Activated CD8-positive, alpha-beta memory T cell treated with anti-CD3 and anti-CD28 coated beads, Interleukin-2, amount 10 ng/mL, durations not matched to agents 7 days and 5 days (primary cell): ENCODE measurements around the gene ASB13. TPM values are rescaled to one million over a fixed set of nuclear protein-coding genes. Genes with fewer than 3 reads are reported as not detected.

Experiments used
- ATAC-seq: fragments of 150-1000 bp; cut with Tn5 transposase; one replicate; pipeline ENCODE4 v1.10.0; 2021; ENCODE audit warnings: moderate library complexity
- CTCF ChIA-PET: fragments of 350-600 bp; sonication (Branson Sonifier 250); formaldehyde crosslinking; loops from one replicate; lab custom pipeline; 2021; ENCODE audit warnings: antibody characterized with exemption; lab: Charles Lee
- DNase-seq: peaks from one replicate; pipeline ENCODE4 v3.0.0-alpha.2; 2020
- H3K27ac Mint-ChIP-seq: one replicate; pipeline ENCODE4 v1.8.0; 2021; ENCODE audit warnings: mild to moderate bottlenecking, mixed read lengths
- H3K27me3 Mint-ChIP-seq: one replicate; pipeline ENCODE4 v1.8.0; 2021; ENCODE audit warnings: mixed read lengths
- H3K36me3 Mint-ChIP-seq: one replicate; pipeline ENCODE4 v1.8.0; 2021; ENCODE audit warnings: mild to moderate bottlenecking, mixed read lengths
- H3K4me1 Mint-ChIP-seq: one replicate; pipeline ENCODE4 v1.8.0; 2021; ENCODE audit warnings: mixed read lengths
- H3K4me3 Mint-ChIP-seq: one replicate; pipeline ENCODE4 v1.8.0; 2021; ENCODE audit warnings: mild to moderate bottlenecking, moderate library complexity, mixed read lengths
- H3K9me3 Mint-ChIP-seq: one replicate; pipeline ENCODE4 v1.8.0; 2022; ENCODE audit warnings: low read depth, mixed read lengths
- total RNA-seq, 2 experiments: library from RNA; stranded (reverse); gene quantifications; one replicate each; pipeline ENCODE4 v1.2.3, GENCODE V29; 2021

ASB13 gene, protein sequence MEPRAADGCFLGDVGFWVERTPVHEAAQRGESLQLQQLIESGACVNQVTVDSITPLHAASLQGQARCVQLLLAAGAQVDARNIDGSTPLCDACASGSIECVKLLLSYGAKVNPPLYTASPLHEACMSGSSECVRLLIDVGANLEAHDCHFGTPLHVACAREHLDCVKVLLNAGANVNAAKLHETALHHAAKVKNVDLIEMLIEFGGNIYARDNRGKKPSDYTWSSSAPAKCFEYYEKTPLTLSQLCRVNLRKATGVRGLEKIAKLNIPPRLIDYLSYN
- 1 to 10 TPM; 4.4 to 8.0 TPM for total RNA-seq

DNA sequence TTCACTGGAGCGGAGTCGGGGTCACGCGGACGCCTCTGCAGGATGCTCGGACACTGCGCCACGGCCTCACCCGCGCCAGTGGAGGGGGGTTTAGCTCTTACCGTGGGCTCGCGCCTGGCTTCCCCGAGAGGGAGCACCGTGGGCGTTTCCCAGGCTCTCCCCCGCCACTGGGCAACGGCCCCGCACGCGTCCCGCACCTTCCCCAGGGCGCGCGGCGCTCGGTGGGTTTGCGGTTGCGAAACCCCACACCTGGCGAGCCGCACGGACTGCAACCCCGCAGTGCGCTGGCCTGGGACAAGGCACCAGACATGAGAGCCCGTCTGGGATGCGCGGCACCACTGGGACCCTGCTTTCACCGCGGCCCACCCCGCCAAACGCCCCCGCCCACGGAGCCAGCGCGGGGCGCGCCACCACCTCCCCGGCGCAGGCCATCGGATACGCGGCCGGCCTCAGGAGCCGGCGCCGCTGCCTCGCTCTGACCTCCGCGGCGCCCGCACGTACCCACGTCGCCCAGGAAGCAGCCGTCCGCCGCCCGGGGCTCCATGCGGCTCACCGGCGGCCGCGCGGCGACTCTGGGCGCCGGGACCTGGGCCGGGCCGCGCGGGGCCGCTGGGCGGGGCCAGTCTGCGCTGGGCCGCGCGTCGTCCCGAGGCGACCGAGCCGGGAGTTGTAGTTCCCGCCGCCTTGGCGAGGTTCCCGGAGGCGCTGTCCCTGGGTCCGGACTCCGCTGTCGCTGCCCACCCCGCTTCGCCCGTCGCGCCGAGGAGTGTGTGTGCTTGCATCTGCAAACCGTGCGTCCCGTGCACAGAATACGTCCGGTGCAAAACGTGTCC, at the start of gene ASB13:
Gene ASB13 (minus strand): TSS at position 588 of the 833 bp plus-strand sequence. CDS start 44 bp downstream, at position 544.
- no peak within 1 kb of the TSS for H3K27ac Mint-ChIP-seq
- DNase-seq = peak; percentile 59
- peaks cover 12% of the 10 kb centered on the region for H3K4me1 Mint-ChIP-seq
- peaks cover 35% of the 10 kb centered on the region for H3K27me3 Mint-ChIP-seq
- H3K36me3 Mint-ChIP-seq = peaks cover 2% of the 10 kb centered on the region
- peak within 1 kb of the TSS; percentile 76 for H3K4me3 Mint-ChIP-seq
- CTCF ChIA-PET = interaction anchor here (1.1 to 2.2 kb wide), 3 partner anchors 37 to 224 kb away, joined by 3 to 9 read pairs (median 4); no protein-coding TSS in a partner anchor
- no peaks in the 10 kb centered on the region for H3K9me3 Mint-ChIP-seq
- peak; percentile 89 for ATAC-seq

DNA sequence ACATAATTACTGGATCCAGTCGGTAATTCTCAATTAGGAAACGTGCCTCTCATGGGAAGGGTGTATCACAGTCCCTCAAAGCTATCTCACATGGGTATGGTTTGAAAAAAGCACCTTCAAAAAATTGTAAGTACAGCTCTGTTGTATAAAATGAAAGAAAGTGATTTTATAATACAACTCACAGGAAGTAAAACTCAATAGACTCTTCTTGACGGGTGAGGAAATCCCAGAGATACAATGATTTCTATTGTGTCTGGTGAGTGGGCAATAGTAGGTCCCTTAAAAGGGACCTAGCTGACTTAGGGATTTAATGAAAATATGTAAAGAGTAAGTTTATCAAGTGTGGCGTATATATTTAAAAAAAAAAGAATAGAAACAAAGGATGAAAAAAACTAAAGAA, 45.2 kb upstream of the ASB13 start:
- DNase-seq (no peak), ATAC-seq (no peak)
- H3K27me3 Mint-ChIP-seq = no peaks in the 10 kb centered on the region
- H3K4me3 Mint-ChIP-seq = peak overlapping the region; percentile 57
- no peaks in the 10 kb centered on the region for H3K9me3 Mint-ChIP-seq
- CTCF ChIA-PET = interaction anchor here (1.3 to 1.9 kb wide), 3 partner anchors 20 to 89 kb away, joined by 4 to 6 read pairs (median 4); no protein-coding TSS in a partner anchor
- peaks cover 44% of the 10 kb centered on the region for H3K4me1 Mint-ChIP-seq
- peak overlapping the region; percentile 72 for H3K27ac Mint-ChIP-seq
- H3K36me3 Mint-ChIP-seq = peaks cover 19% of the 10 kb centered on the region

- no peak for DNase-seq
- H3K4me1 Mint-ChIP-seq = peaks cover 44% of the 10 kb centered on the region
- peak; percentile 49 for ATAC-seq
- H3K9me3 Mint-ChIP-seq = no peaks in the 10 kb centered on the region
- peak overlapping the region; percentile 57 for H3K4me3 Mint-ChIP-seq
- no peak overlapping the region for H3K27ac Mint-ChIP-seq
- no peaks in the 10 kb centered on the region for H3K27me3 Mint-ChIP-seq
- CTCF ChIA-PET = interaction anchor here (1.2 to 1.9 kb wide), 4 partner anchors 19 to 88 kb away, joined by 4 to 6 read pairs (median 4); no protein-coding TSS in a partner anchor
- H3K36me3 Mint-ChIP-seq = peaks cover 23% of the 10 kb centered on the region
Measured at GRCh38 chr10:5710859-5711258, 44.5 kb upstream of the ASB13 start.

- Mint-ChIP-seq H3K4me1 (peaks cover 45% of the 10 kb centered on the region), H3K4me3 (peak overlapping the region; percentile 3), H3K27ac (peak overlapping the region; percentile 0), H3K27me3 (no peaks in the 10 kb centered on the region), H3K36me3 (peaks cover 20% of the 10 kb centered on the region), H3K9me3 (no peaks in the 10 kb centered on the region)
- CTCF ChIA-PET = interaction anchor here (1.2 to 1.8 kb wide), 2 partner anchors 80 to 87 kb away, joined by 4 read pairs; no protein-coding TSS in a partner anchor
- DNase-seq = no peak
- ATAC-seq = no peak
Measured at GRCh38 chr10:5709865-5710264, 43.5 kb upstream of the ASB13 start.

GRCh38 chr10:5708356-5708755, 42.0 kb upstream of the ASB13 start:
- Mint-ChIP-seq H3K9me3 (no peaks in the 10 kb centered on the region), H3K4me1 (peaks cover 47% of the 10 kb centered on the region), H3K4me3 (no peak overlapping the region), H3K36me3 (peaks cover 18% of the 10 kb centered on the region), H3K27ac (no peak overlapping the region), H3K27me3 (no peaks in the 10 kb centered on the region)
- ATAC-seq (no peak), DNase-seq (no peak)
- CTCF ChIA-PET = interaction anchor here (0.7 kb wide), 1 partner anchor 9 kb away, joined by 3 read pairs; no protein-coding TSS in a partner anchor

GRCh38 chr10:5698062-5698461, 31.7 kb upstream of the ASB13 start:
- Mint-ChIP-seq H3K9me3 (no peaks in the 10 kb centered on the region), H3K36me3 (peaks cover 18% of the 10 kb centered on the region), H3K4me3 (no peak overlapping the region), H3K27me3 (no peaks in the 10 kb centered on the region), H3K27ac (no peak overlapping the region), H3K4me1 (peaks cover 21% of the 10 kb centered on the region)
- ATAC-seq = no peak
- CTCF ChIA-PET = no interaction called here
- no peak for DNase-seq

GRCh38 chr10:5697342-5697741, 30.9 kb upstream of the ASB13 start:
- Mint-ChIP-seq H3K27me3 (no peaks in the 10 kb centered on the region), H3K4me3 (no peak overlapping the region), H3K36me3 (peaks cover 17% of the 10 kb centered on the region), H3K4me1 (peaks cover 24% of the 10 kb centered on the region), H3K9me3 (no peaks in the 10 kb centered on the region), H3K27ac (no peak overlapping the region)
- DNase-seq (no peak), ATAC-seq (no peak)
- CTCF ChIA-PET = no interaction called here

- ATAC-seq (no peak), DNase-seq (no peak)
- Mint-ChIP-seq H3K27me3 (no peaks in the 10 kb centered on the region), H3K36me3 (peaks cover 18% of the 10 kb centered on the region), H3K4me3 (no peak overlapping the region), H3K4me1 (peaks cover 39% of the 10 kb centered on the region), H3K9me3 (no peaks in the 10 kb centered on the region), H3K27ac (no peak overlapping the region)
- CTCF ChIA-PET = no interaction called here
Measured at GRCh38 chr10:5694573-5694972, 28.2 kb upstream of the ASB13 start.

DNA sequence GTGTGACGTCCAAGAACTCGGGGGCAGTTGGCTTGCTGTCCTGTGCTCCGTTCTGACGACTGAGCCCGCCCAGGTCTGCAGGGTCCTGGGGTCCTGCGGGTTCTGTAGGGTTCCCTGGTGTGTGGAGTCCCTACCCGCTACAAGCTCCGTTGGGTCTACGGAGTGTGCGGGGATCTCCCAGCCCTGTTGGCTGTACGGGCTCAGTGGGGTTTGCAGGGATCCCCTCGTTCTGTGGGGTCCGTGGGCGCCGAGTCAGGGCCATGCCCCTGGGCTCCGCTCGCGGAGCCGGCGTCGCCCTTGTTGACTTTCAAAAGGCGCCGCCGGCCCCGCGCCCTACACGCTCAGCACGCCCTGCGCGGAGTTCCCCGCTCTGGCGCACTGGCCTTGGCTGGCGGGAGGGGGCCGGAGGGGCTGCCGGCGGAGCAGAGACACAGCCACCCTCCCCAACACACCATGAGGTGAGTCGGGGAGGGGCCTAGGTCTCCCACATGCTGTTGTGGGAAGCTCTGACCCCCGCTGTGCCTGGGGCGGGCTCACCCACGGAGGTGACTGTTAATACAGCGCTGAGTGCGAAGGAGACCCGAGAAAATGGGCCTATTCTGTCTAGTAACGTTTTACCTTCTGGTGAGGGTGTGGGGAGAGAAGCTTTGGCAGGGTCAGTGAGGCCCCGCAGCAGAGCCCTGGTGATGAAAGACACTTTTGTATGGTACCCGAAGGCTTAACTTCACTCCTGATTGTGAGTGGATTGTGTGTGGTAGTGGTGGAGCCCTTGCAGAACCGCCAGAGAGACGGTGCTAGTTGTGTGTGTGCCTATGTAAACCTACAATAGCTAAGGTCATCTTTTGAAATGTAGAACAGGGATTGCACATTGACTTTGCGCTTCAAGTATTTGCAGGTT, 26.3 kb upstream of the ASB13 start:
- CTCF ChIA-PET = interaction anchor here (1.1 to 1.5 kb wide), 4 partner anchors 12 to 359 kb away, joined by 3 to 6 read pairs (median 4); no protein-coding TSS in a partner anchor
- Mint-ChIP-seq H3K4me1 (peaks cover 49% of the 10 kb centered on the region), H3K4me3 (peak overlapping the region; percentile 70), H3K27ac (peak overlapping the region; percentile 78), H3K27me3 (no peaks in the 10 kb centered on the region), H3K36me3 (peaks cover 27% of the 10 kb centered on the region), H3K9me3 (no peaks in the 10 kb centered on the region)
- ATAC-seq (peak; percentile 92), DNase-seq (peak; percentile 75)

DNA sequence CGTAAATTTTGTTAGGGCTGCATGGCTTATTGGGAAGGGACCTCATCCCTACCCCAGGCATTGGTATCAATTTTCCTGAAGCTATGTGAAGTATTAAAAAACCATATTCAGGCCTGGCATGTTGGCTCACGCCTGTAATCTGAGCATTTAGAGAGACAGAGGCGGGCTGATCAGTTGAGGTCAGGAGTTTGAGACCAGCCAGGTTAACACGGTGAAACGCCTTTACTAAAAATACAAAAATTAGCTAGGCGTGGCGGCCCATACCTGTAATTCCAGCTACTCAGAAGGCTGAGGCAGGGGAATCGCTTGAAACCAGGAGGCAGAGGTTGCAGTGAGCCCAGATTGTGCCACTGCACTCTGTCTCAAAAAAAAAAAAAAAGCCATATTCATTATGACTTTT, 25.4 kb upstream of the ASB13 start:
- ATAC-seq (no peak), DNase-seq (no peak)
- no peak overlapping the region for H3K27ac Mint-ChIP-seq
- H3K4me3 Mint-ChIP-seq = peak overlapping the region; percentile 70
- CTCF ChIA-PET = interaction anchor here (0.8 to 1.5 kb wide), 3 partner anchors 20 to 360 kb away, joined by 3 to 6 read pairs (median 3); no protein-coding TSS in a partner anchor
- no peaks in the 10 kb centered on the region for H3K9me3 Mint-ChIP-seq
- peaks cover 24% of the 10 kb centered on the region for H3K36me3 Mint-ChIP-seq
- H3K4me1 Mint-ChIP-seq = peaks cover 52% of the 10 kb centered on the region
- no peaks in the 10 kb centered on the region for H3K27me3 Mint-ChIP-seq

GRCh38 chr10:5688587-5688986, 22.2 kb upstream of the ASB13 start:
- CTCF ChIA-PET = interaction anchor here (1.3 to 1.5 kb wide), 2 partner anchors 12 to 59 kb away, joined by 5 read pairs; no protein-coding TSS in a partner anchor

DNA sequence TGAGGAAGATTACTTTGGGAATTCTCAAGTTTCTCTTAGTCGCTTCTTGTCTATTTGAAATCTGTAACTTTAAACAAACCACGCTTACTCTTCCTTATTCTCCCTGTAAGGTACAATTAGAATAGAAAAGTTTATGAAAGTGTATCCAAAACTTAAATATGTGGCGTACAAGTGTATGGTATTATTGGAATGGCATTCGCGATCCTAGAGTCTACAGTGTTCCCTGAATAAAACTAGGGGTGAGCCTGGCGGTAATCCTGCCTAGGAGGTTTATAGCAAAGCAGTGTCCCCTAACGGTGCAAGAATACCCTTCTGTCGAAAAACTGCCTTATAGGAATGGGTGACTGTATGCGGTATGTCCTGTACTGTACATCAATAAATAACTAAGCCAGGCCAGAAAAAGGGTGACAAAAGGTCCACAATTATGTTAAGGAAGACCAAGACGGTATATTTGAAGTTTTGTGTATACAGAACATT, 19.4 kb upstream of the ASB13 start:
- Mint-ChIP-seq H3K9me3 (no peaks in the 10 kb centered on the region), H3K4me3 (peak overlapping the region; percentile 99), H3K4me1 (peaks cover 61% of the 10 kb centered on the region), H3K27ac (peak overlapping the region; percentile 95), H3K27me3 (no peaks in the 10 kb centered on the region), H3K36me3 (peaks cover 10% of the 10 kb centered on the region)
- ATAC-seq = no peak
- CTCF ChIA-PET = no interaction called here
- no peak for DNase-seq

More at GRCh38 chr10:5688587-5688986, 22.2 kb upstream of the ASB13 start:
- no peaks in the 10 kb centered on the region for H3K27me3 Mint-ChIP-seq
- DNase-seq (no peak), ATAC-seq (no peak)
- no peak overlapping the region for H3K27ac Mint-ChIP-seq
- peaks cover 14% of the 10 kb centered on the region for H3K36me3 Mint-ChIP-seq
- no peak overlapping the region for H3K4me3 Mint-ChIP-seq
- no peaks in the 10 kb centered on the region for H3K9me3 Mint-ChIP-seq
- H3K4me1 Mint-ChIP-seq = peaks cover 60% of the 10 kb centered on the region
